ENCODE measurements around the gene GALNT1. TPM values are rescaled to one million over a fixed set of nuclear protein-coding genes. Genes with fewer than 3 reads are reported as not detected.

GALNT1 gene
- total and polyA plus RNA-seq, 2 donors (not counting 1 experiment from before 2014, with no cell fraction given), result 7.5 to 51.3 TPM

DNA sequence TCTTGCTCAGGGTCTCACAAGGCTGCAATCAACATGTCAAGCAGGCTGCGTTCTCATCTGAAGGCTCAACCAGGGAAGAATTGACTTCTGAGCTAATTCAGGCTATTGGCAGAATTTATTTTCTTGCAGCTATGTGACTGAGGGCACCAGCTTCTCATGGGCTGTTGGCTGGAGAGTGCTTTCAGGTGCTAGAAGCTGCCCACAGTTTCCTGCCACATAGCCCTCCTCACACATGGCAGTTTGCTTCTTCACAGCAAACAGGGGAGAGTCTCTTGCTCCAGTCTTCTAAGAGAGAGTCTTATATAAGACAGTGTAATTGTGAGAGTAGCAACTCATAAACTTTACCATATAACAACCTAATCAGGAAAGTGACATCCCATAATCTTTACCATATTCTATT, 46.2 kb upstream of the GALNT1 start:
- H3K36me3 ChIP-seq (replicated peaks in 1 of 2; ENCODE audit: control extremely low read depth in 1 of 2, control insufficient read depth in 1 of 2, extremely low read depth in 1 of 2, insufficient read depth in 2 of 2, low read length in 1 of 2), result no peaks in the 10 kb centered on the region
- H3K4me2 ChIP-seq (replicated peaks; ENCODE audit: low read depth, low read length, poor library complexity, severe bottlenecking), result no peak overlapping the region
- Mint-ChIP-seq H3K27ac (no peak overlapping the region), H3K9me3 (ENCODE audit: insufficient read depth) (peaks cover 11% of the 10 kb centered on the region), H3K4me3 (no peak overlapping the region), H3K4me1 (no peaks in the 10 kb centered on the region), H3K27me3 (peaks cover 12% of the 10 kb centered on the region)
- no peak overlapping the region for H2AFZ ChIP-seq (ENCODE audit: insufficient read depth, low read depth, low read length, poor library complexity, severe bottlenecking)
- intact Hi-C loops (cut with micrococcal nuclease), result no loop called here
- no peaks in the 10 kb centered on the region for H3K4me1 ChIP-seq (ENCODE audit: control insufficient read depth in 2 of 2, insufficient read depth in 2 of 2, low read length in 2 of 2)
- H3K9me3 ChIP-seq (ENCODE audit: control extremely low read depth in 1 of 3, control insufficient read depth in 2 of 3, insufficient read depth in 1 of 3, low read length in 2 of 3), result peaks cover 4 to 9% (median 9%) of the 10 kb centered on the region in 3 donors
- WGBS (ENCODE audit: insufficient coverage), result 100% methylated on average over 1 of the region's 1 CpG
- H3K27ac ChIP-seq (ENCODE audit: low read length in 2 of 2), result no peak overlapping the region
- DNase-seq (no peak), ATAC-seq (ENCODE audit: low read depth) (no peak)
- H4K20me1 ChIP-seq (ENCODE audit: control insufficient read depth, insufficient read depth, low read length, poor library complexity, severe bottlenecking), result no peaks in the 10 kb centered on the region
- POLR2A ChIA-PET, result no interaction called here
- no peaks in the 10 kb centered on the region for H3K27me3 ChIP-seq (replicated peaks in 1 of 4; ENCODE audit: control extremely low read depth in 1 of 4, control insufficient read depth in 3 of 4, insufficient read depth in 4 of 4, low read length in 3 of 4)
- TF ChIP-seq EZH2 (IDR thresholded peaks at IDR 0.05; ENCODE audit: borderline replicate concordance, insufficient read depth, low read depth, low read length, poor library complexity, severe bottlenecking), result no peak
- TF ChIP-seq, protein P1, sequence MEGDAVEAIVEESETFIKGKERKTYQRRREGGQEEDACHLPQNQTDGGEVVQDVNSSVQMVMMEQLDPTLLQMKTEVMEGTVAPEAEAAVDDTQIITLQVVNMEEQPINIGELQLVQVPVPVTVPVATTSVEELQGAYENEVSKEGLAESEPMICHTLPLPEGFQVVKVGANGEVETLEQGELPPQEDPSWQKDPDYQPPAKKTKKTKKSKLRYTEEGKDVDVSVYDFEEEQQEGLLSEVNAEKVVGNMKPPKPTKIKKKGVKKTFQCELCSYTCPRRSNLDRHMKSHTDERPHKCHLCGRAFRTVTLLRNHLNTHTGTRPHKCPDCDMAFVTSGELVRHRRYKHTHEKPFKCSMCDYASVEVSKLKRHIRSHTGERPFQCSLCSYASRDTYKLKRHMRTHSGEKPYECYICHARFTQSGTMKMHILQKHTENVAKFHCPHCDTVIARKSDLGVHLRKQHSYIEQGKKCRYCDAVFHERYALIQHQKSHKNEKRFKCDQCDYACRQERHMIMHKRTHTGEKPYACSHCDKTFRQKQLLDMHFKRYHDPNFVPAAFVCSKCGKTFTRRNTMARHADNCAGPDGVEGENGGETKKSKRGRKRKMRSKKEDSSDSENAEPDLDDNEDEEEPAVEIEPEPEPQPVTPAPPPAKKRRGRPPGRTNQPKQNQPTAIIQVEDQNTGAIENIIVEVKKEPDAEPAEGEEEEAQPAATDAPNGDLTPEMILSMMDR (IDR thresholded peaks at IDR 0.05), result no peak
- no peaks in the 10 kb centered on the region for H3K79me2 ChIP-seq (ENCODE audit: control insufficient read depth, insufficient read depth, low read length)
- no peak overlapping the region for H3K4me3 ChIP-seq (ENCODE audit: control extremely low read depth in 1 of 5, extremely low read depth in 1 of 5, insufficient read depth in 1 of 5, low read depth in 2 of 5, low read length in 4 of 5)
- H3K9ac ChIP-seq (ENCODE audit: low read length), result no peak overlapping the region
- CTCF ChIA-PET, result no interaction called here

DNA sequence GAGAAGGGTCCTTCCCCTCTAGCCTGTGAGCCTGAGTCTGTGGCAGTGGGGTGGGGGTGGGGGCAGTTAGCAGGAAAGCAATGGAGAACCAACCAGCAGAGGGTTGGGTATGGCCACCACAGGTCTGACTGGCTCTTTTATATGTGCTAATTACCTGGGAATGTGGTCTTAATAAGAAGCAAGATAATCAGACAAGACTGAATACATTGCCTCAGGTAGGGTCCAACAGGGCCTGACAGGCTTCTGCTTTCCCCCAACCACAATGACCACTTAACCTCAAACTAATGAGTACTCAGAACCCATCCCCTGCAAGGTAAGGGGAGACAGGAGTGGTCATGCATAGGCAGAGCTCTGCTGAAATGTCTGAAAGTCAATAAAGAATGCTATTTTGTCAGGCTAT, 39.2 kb upstream of the GALNT1 start:
- CTCF ChIA-PET, result no interaction called here
- no peaks in the 10 kb centered on the region for H3K4me1 ChIP-seq (ENCODE audit: control insufficient read depth in 2 of 2, insufficient read depth in 2 of 2, low read length in 2 of 2)
- H3K9me3 ChIP-seq (ENCODE audit: control extremely low read depth in 1 of 3, control insufficient read depth in 2 of 3, insufficient read depth in 1 of 3, low read length in 2 of 3), result peaks cover 0 to 4% (median 0%) of the 10 kb centered on the region in 3 donors
- Mint-ChIP-seq H3K27ac (no peak overlapping the region), H3K9me3 (ENCODE audit: insufficient read depth) (peaks cover 2% of the 10 kb centered on the region), H3K27me3 (peaks cover 3% of the 10 kb centered on the region), H3K4me3 (no peak overlapping the region), H3K4me1 (no peaks in the 10 kb centered on the region)
- TF ChIP-seq, protein P1 (IDR thresholded peaks at IDR 0.05), result no peak
- TF ChIP-seq EZH2 (IDR thresholded peaks at IDR 0.05; ENCODE audit: borderline replicate concordance, insufficient read depth, low read depth, low read length, poor library complexity, severe bottlenecking), result no peak
- peaks cover 0 to 5% (median 0%) of the 10 kb centered on the region in 4 experiments for H3K27me3 ChIP-seq (replicated peaks in 1 of 4; ENCODE audit: control extremely low read depth in 1 of 4, control insufficient read depth in 3 of 4, insufficient read depth in 4 of 4, low read length in 3 of 4)
- no peak overlapping the region for H2AFZ ChIP-seq (ENCODE audit: insufficient read depth, low read depth, low read length, poor library complexity, severe bottlenecking)
- no peaks in the 10 kb centered on the region for H3K79me2 ChIP-seq (ENCODE audit: control insufficient read depth, insufficient read depth, low read length)
- H3K9ac ChIP-seq (ENCODE audit: low read length), result no peak overlapping the region
- H4K20me1 ChIP-seq (ENCODE audit: control insufficient read depth, insufficient read depth, low read length, poor library complexity, severe bottlenecking), result no peaks in the 10 kb centered on the region
- intact Hi-C loops (cut with micrococcal nuclease), result no loop called here
- no peak overlapping the region for H3K4me3 ChIP-seq (ENCODE audit: control extremely low read depth in 1 of 5, extremely low read depth in 1 of 5, insufficient read depth in 1 of 5, low read depth in 2 of 5, low read length in 4 of 5)
- H3K27ac ChIP-seq (ENCODE audit: low read length in 2 of 2), result no peak overlapping the region
- ATAC-seq (ENCODE audit: low read depth) (no peak), DNase-seq (no peak)
- H3K4me2 ChIP-seq (replicated peaks; ENCODE audit: low read depth, low read length, poor library complexity, severe bottlenecking), result no peak overlapping the region
- POLR2A ChIA-PET, result no interaction called here
- H3K36me3 ChIP-seq (replicated peaks in 1 of 2; ENCODE audit: control extremely low read depth in 1 of 2, control insufficient read depth in 1 of 2, extremely low read depth in 1 of 2, insufficient read depth in 2 of 2, low read length in 1 of 2), result no peaks in the 10 kb centered on the region
